HCEC 1CT (cell line): ENCODE data around the gene CITED4.

Source experiments
- DNase-seq: peaks from one replicate; pipeline ENCODE4 v3.0.0-alpha.2; 2017

Gene CITED4

DNA sequence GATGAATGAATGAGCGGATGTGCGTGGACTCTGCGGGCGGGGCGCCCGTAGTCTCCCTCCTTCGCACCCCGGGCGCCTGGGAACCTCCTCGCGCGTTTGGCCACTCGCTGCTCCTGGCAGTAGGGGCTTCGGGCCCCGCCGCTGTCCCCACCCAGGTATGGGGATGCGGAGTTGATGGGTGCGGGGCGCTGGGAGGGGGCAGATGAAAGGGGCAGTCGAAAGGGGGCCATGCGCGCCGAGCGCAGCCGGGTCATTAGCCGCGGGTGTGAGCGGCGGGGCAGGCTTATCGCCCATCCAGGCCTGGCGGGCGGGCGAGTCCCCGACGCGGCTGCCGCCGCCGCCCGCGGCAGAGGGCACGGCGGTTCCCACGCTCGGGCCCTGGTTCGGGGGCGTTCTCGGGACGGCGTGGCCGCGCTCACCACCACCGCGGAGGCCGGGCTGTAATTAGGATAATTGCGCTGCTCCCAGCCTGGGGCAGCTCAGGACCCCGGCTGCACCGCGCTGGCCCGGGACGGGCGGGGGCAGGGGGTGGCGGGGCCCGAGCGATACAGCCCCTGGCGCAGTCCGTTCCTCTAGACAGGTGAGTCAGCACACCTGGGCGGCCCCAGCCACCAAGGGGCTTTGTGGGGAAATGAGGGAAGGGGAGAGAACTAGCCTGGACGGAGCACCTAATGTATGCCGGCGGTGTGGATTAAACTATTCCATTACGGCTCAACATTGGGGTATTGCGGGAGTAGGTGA, 22.1 kb upstream of the CITED4 start:
- DNase-seq = no peak

DNA sequence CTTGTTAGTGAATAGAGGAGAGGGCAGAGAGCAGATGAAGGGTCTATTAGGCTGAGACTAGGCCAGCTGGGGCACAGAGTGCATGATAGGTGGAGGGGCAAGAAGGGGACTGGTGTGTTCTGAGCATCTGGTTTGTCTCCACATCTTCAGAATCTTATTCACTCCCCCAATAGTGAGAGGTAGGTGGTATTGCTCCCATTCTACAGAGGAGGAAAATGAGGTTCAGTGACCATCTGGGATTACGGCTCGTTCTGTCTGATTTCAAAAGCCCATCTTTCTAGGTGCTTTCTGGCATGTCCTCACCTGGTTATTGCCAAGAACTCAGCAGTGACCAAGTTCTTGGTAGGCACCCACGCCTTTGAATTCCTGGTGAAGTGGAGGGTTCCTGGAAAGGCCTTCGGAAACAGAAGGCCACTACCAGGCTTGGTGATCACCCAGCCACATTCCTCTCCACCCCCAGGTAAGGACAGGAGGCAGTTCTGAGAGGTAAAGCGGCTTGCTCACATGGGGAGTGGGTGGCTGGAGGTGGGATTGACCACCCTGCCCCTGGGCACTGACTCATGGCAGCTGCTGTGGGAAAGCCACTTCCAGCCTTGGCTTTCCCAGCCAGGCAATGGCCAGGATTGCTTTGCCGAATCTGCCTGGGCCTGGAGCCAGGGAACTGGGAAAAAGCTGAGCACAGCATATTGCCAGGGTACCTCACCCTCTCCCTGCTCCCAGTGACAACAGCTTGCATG, 18.8 kb upstream of the CITED4 start:
- no peak for DNase-seq

DNA sequence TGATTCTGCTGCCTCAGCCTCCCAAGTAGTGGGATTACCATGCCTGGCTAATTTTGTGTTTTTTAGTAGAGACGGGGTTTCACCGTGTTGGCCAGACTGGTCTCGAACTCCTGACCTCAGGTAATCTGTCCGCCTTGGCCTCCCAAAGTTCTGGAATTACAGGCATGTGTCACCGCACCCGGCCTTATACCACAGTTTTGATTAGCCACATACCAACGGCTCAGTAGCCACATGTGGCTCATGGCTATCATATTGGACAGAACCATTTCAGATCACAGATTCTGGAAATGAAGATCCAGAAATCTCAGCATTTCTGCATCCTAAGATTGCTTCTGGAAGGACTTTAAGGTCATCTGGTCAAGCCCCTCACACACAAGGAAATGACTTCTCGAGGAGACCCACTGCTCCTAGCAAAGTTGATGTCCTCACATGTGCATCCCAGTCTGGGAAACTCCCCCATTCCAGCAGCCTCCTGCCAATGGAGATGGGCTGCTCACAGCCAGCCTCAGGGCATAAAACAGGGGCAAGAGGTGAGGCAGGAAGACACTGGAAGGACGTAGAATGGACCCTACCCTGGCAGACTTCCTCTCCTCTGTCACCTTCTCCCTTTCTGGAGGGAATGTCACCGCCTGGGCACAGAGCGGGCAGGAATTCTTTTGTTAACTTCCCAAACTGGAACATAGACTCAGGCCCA, 17.5 kb upstream of the CITED4 start:
- no peak for DNase-seq

- no peak for DNase-seq
Measured at GRCh38 chr1:40878906-40879305, 16.7 kb upstream of the CITED4 start.

- DNase-seq = peak; percentile 85
Measured at GRCh38 chr1:40877698-40878097, 15.5 kb upstream of the CITED4 start.

- peak; percentile 16 for DNase-seq
Measured at GRCh38 chr1:40876891-40877290, 14.7 kb upstream of the CITED4 start.

- no peak for DNase-seq
Measured at GRCh38 chr1:40876436-40876761, 14.2 kb upstream of the CITED4 start.

- no peak for DNase-seq
Measured at GRCh38 chr1:40873863-40874472, 11.8 kb upstream of the CITED4 start.

DNA sequence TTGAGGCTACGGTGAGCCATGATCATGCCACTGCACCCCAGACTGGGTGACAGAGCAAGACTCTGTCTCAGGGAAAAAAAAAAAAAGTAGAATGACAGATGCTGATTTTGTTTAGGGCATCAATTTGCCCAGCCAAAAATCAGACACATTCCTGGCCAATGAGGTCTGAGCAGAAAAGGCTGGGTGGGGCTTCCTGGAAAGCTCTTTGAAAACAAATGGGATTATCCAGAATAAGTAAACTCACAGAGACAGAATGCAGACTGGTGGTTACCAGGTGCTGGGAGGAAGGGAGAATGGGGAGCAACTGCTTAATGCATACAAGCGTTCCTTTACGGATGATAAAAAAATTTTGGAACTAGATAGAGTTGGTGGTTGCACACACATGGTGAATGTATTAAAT, 10.1 kb upstream of the CITED4 start:
- DNase-seq = no peak

DNA sequence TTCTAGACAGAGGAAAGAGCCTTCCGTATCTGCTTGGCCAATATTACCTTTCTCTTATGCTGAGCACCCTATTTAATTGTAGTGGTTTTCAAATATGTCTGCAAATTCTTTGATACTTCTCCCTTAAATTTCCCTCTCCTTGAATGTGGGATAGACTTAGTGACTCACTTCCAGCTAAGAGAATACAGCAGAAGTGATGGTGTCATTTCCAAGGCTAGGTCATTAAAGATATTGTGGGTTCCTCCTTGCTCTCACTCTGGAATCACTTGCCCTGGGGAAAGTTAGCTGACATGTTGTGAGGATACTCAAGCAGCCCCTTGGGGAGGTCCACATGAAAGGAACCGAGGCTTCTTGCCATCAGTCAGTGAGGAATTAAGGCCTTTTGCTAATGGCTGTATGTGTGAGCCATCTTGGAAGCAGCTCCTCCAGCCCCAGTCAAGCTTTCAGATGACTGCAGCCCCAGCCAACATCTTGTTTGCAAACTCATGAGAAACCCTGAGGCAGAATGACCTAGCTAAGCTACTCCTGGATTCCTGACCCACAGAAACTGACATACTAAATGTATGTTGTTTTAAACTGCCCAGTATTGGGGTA, 8.1 kb upstream of the CITED4 start:
- DNase-seq = peak; percentile 55

DNA sequence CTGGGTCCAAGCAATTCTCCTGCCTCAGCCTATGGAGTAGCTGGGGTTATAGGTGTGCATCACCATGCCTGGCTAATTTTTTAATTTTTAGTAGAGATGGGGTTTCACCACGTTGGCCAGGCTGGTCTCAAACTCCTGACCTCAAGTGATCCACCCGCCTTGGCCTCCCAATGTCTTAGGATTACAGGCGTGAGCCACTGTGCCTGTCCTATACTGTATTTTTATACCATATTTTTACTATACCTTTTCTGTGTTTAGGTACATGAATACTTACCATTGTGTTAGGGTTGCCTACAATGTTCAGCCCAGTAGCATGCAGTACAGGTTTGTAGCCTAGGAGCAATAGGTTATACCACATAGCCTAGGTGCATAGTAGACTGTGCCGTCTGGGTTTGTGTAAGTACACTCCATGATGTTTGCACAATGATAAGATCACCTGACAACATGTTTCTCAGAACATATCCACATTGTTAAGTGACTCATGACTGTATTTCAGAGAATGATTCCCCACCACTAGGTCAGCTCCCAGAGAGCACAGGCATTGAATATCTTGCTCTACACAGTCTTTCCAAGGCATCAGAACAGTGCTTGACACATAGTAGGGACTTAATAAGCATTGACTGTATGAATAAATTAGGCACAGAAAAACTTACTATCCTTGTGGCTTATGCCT, 6.0 kb upstream of the CITED4 start:
- DNase-seq = peak; percentile 82

DNA sequence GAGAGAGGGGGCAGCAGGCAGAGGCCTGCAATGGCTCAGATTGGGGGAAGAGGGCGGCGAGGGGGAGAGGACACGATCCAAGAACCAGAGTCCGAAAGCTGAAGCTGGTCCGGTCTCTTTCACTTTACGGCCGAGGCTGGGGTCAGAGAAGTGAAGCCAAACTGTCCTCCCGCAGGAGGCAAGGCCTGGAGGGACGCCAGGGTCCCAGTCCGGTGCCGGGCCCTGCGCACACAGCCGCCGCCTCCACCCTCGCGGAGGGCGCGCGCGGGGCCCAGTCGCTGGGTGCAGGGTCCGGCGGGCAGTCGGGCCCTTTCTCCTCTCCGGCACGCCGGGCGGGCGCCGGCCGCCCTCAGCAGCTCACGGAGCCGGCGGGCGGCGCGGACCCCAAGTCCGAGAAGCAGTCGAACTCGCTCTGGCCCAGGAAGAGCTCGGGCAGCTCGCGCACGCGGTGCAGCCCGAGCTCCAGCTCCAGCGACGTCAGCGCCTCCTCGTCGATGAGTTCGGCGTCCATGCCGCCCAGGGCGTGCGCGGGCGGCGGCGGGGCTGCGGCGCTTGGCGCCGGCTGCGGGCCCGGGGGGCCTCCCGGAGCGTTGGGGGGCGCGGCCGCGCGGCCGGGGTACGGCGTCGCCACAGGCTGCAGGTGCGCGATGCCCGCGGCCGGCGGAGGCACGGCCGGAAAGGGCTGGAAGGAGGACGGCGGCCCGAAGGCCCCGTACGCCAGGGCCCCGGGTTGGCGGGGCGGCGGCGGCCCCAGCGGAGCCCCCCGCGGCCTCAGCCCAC, 749 bp downstream of the CITED4 start:
- peak; percentile 9 for DNase-seq

DNA sequence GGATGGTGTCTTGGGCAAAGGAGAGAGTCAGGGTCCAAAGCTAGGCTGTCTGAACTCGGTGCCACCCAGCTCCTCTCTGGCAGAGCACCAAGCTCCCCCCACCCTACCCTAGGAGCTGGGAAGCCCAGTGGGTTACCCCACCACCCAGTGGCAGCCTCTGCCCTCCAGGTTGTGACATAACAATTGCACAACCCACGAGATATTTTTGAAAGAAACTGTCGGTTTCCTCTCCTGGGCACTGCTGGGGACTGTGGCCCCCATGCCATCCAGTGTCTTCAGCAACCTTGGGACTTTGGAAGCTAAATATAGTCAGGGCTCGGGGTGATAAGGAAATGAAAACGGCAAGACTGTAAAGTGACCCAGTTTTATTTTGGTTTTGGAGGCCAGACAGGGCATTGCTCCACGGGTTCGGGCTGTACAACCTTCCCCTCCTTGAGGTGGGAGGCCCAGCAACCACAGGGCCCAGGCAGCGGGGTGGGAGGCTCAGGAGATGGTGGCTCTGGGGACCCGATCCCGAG, 1.4 kb downstream of the CITED4 start:
- DNase-seq = no peak

DNA sequence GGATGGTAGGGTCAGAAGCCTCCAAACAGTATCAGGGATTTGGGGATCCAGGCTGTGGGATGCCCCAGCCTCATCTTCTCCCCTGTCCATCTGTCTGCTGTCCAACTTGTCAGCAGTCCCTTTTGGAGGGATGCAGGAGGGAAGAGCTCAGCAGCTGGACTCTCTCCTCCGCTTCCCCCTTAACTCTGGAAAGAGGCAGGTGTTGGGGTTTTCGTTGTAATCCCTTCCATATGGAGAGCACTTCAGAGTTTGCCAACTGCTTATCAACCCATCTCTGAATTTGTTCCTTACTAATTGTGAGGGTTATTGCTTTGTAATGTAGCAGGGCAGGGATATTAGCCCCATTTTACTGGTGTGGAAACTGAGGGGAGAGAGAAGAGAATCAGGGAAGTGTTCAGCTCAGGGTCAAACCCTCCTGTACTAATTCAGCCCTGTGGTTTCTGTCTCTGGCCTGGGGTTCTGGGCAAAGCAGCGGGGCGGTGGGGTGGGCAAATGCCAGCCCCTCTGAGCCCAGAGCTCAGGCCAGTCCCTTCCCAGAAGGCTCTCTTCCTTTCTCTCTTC, 3.2 kb downstream of the CITED4 start:
- no peak for DNase-seq

DNA sequence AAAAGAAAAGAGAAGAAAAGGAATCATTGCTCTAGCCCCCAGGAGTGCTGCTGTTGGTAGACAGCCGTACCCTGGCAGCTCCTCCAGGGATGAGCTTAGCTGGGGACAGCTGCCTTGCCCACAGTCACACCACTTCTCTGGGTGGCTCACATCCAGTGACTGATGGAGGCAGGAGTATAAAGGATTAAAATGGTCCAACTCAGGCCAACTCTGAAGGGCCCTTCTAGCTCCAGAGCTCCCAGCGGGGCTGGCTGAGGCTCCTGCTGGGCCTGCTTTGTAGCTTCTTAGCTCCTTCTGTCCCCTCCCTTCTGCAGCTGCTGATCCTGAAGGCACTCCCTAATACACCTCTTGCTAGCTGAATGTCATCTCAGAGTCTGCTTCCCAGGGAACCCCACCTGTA, 4.4 kb downstream of the CITED4 start:
- no peak for DNase-seq

GRCh38 chr1:40856656-40857302, 5.4 kb downstream of the CITED4 start:
- DNase-seq = no peak

DNA sequence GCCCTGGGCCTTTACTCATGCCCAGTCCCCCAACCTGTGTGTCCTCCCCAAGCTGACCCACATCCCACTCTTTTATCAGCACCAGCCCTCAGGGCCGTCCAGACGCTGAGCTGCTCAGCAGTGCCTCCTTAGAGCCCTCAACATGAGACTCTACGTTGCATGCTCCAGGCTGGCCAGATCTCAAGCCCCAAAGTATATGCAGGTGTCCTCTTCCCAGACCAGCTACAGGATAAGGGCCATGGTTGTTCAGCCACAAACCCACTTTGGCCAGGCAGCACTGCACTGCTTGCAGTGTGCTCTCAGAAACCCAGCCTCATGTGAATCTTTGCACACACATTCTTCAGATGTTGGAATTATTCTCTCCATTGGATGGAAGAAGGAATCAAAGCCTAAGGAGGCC, 6.0 kb downstream of the CITED4 start:
- DNase-seq = no peak

DNA sequence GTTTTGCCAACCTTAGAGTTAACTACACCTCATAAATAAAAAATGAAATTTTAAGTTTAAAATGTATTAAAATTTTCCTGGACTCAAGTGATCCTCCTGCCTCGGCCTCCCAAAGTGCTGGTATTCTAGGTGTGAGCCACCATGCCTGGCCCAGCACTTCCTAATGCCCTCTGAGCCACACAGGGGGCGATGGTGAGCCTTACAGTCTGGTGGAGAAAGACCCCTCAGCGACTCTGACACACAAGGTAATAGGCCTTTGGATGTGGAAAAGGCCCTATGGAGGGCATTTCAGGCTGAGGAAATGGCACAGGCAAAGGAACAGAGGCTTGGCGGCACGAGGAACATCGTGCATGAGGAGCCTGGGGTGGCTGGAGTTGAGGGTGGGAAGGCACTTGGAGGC, 6.7 kb downstream of the CITED4 start:
- no peak for DNase-seq

DNA sequence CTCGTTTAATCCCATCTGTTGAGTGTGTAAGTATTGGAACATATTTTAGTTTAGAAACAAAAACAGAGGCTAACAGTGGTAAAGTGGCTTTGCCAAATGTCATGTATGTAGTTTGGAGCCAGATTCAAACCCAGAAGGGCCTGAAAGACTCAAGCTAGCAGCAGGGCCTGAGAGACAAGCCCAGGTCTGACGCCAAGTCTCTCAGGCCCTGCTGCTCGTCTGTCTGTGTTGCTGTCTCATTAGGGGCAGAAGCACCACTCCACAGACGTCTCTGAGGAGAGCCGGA, 8.3 kb downstream of the CITED4 start:
- no peak for DNase-seq

DNA sequence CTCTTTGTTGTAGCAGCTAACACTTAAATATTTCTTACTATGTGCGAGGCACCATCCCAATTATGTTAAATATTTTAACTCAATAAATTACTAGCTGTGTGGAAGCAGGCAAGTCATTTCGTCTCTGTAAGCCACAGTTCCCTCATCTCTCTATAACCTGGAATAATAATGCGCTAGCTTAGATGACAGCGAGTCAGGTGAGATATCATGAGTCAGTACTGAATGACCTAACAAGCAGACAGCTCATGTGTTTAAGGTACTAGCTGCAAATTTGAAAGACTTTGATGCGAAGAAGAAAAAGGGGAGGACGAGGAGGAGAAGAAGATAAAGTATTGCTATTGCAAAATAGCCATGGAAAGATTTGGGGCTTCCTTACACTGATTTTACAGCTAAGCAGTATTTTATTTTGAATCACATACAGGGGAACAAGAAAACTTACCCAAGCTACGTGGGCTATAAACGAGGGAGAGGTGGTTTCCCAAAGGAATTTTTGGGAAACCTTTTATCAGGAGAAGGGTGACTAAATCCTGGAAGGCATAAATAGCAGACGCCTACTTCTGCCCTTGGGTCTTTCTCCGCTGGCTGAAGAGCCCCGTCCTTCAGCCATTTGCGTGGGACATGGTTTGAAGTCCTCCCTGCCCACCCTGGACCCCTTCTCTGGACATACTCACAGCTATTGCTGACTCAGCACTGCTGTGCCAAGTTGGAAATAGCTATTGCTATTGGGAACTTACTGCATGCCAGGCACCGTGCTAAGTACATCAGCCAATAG, 8.9 kb downstream of the CITED4 start:
- no peak for DNase-seq
